GM10248 (cell line): Measurements from ENCODE around the gene PRKG1.

Experiments
- CTCF ChIA-PET: fragments of 300-600 bp; sonication (Branson Sonifier 250); formaldehyde crosslinking; extraction: SDS; loops from one replicate; lab custom pipeline; 2021; ENCODE audit warnings: antibody characterized with exemption; lab: Yijun Ruan, JAX
- POLR2A ChIA-PET: fragments of 350-650 bp; sonication (Branson Sonifier 250); formaldehyde crosslinking; extraction: SDS; loops from one replicate; lab custom pipeline; 2020; ENCODE audit warnings: antibody characterized with exemption; lab: Yijun Ruan, JAX
- DNase-seq: peaks from one replicate; pipeline ENCODE4 v3.0.0; 2012; ENCODE audit errors: extremely low spot score
- TF ChIP-seq, protein P1 (sequence below): IDR thresholded peaks from 2 replicates; pipeline ENCODE4 v1.5.1; 2012; ENCODE audit warnings: mild to moderate bottlenecking, low read depth; ENCODE audit errors: extremely low read depth, missing control alignments, control extremely low read depth

The PRKG1 gene

DNA sequence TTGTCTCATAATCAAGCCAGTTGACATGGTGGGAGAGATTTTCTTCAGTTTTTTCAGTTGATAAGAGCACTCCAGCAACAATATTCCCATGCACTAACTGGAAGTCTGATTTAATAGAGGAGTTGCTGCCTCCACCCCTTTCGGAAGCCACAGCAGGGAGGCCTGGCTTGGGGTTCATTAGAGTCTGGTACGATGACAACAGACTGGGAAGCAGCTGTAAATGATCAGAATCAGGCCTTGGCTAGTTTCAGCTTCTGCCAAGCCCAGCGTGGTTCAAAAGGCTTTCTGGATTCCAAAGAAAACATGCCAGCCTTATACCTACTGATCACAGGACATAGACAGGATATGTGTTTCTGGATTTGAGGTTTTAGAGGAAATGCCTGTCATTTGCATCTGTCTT is 351.1 kb downstream of the PRKG1 start:
- TF ChIP-seq, protein P1, sequence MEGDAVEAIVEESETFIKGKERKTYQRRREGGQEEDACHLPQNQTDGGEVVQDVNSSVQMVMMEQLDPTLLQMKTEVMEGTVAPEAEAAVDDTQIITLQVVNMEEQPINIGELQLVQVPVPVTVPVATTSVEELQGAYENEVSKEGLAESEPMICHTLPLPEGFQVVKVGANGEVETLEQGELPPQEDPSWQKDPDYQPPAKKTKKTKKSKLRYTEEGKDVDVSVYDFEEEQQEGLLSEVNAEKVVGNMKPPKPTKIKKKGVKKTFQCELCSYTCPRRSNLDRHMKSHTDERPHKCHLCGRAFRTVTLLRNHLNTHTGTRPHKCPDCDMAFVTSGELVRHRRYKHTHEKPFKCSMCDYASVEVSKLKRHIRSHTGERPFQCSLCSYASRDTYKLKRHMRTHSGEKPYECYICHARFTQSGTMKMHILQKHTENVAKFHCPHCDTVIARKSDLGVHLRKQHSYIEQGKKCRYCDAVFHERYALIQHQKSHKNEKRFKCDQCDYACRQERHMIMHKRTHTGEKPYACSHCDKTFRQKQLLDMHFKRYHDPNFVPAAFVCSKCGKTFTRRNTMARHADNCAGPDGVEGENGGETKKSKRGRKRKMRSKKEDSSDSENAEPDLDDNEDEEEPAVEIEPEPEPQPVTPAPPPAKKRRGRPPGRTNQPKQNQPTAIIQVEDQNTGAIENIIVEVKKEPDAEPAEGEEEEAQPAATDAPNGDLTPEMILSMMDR: no peak
- ChIA-PET CTCF (interaction anchor here (1.0 to 1.3 kb wide), 2 partner anchors 14 to 36 kb away, joined by 3 to 4 read pairs; no protein-coding TSS in a partner anchor), POLR2A (no interaction called here)
- DNase-seq: no peak

DNA sequence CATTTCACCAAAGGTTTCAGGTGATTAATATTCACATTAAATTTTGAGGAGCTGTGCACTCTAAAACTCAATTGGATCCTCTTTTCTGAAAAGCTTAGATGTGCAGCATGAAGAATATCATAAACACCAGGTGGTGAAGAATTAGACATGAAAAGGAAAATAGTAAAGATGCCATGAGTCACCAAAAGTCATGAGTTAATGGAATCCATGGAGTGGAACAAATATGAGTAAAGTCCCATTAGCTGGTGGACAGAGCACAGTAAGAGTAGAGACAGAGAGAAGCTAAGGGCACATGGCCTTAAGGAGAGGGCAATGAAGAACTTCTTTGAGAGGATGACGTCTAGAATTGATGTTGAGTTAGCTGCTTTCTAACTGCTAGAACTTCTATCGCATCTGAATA is 353.5 kb downstream of the PRKG1 start:
- DNase-seq: no peak
- CTCF ChIA-PET: interaction anchor here (1.0 to 2.7 kb wide), 3 partner anchors 9 to 570 kb away, joined by 3 to 11 read pairs (median 8); no protein-coding TSS in a partner anchor
- TF ChIP-seq, protein P1: no peak
- POLR2A ChIA-PET: no interaction called here

DNA sequence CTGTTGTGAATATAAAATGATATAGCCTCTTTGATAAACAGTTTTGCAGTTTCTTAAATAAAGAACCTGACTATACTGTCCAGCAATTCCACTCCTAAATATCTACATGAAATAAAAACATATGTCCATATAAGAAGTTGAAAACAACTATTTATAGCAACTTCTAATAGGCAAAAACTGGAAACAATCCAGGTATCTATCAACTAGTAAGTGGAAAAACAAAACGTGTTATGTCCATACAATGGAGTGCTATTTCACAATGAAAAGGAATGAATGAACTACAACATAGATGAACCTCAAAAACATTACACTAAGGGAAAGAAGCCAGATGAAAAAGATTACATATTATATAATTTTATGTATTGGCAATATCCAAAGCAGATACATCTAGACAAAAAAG is 356.2 kb downstream of the PRKG1 start:
- TF ChIP-seq, protein P1: no peak
- ChIA-PET CTCF (no interaction called here), POLR2A (no interaction called here)
- no peak for DNase-seq

DNA sequence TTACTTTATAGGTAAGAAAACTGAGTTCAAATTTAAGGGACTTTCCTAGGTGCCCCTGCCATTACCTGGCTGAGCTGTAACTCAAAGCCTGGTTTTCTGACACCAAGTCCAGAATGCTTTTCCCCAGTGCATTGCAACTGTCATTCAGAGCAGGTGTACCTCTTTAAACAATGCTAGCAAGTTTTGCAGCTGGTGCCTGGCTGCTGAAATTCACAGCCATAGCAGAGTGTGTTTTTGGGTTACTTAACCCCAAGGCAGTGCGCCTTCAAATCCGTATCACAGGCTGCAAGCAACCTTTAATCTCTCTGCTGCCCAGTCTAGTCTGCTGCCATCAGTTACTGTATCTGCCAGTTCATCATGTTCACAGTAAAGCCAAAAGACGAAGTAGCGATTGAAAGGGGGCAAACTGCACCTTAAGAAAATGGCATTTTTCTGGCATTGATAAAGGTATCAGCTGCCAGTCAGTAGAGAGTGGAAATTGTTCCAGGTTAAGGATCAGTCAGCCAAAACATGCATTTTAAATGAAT is 359.7 kb downstream of the PRKG1 start:
- TF ChIP-seq, protein P1: no peak
- POLR2A ChIA-PET: no interaction called here
- CTCF ChIA-PET: interaction anchor here (1.1 to 1.4 kb wide), 2 partner anchors 10 to 13 kb away, joined by 3 to 4 read pairs; no protein-coding TSS in a partner anchor
- DNase-seq: no peak

DNA sequence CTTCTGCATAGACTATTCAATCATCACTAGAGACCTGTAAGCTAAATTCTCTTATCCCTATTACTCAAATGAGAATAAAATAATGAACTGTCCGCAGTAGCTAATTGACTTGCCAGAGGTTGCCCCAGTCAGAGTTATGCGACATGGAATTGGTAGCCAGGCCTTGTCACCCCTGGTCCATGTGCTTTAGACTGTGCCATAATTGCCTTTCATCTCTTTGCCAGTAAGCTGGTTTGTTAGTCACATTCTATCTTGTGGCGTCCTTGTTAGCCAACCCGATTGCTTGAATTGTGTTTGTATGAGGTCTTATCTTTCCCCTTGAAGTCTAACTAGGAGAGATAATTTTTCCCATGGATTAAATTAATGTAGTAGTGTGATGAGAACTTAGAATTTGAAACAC is 362.5 kb downstream of the PRKG1 start:
- CTCF ChIA-PET: no interaction called here
- POLR2A ChIA-PET: no interaction called here
- DNase-seq: no peak
- TF ChIP-seq, protein P1: no peak

DNA sequence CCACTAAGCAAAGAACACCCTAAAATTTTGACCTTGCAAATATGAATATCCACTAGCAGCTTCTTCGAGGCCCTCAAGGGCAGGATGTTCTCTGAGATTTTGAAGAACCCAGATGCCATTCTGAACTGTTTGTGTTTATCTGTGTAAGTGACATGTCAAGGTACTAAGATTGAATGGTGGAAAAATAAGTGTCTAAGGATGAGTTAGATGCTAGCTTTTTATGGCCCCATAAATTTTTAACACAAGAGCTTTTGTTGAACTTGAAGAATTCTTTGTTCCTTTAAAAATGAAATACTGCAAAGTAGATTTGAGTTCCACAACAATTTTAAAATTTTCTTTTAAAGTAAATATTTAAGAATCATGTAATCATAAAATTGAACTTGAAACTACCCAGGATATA is 365.4 kb downstream of the PRKG1 start:
- CTCF ChIA-PET: no interaction called here
- TF ChIP-seq, protein P1: no peak

More for the DNA sequence above, 365.4 kb downstream of the PRKG1 start:
- POLR2A ChIA-PET: no interaction called here
- DNase-seq: no peak
